ENCODE data around the gene NIT1.
A peak's percentile ranks its signal among the peaks of the same experiment; 100 is the strongest.

The NIT1 gene

DNA sequence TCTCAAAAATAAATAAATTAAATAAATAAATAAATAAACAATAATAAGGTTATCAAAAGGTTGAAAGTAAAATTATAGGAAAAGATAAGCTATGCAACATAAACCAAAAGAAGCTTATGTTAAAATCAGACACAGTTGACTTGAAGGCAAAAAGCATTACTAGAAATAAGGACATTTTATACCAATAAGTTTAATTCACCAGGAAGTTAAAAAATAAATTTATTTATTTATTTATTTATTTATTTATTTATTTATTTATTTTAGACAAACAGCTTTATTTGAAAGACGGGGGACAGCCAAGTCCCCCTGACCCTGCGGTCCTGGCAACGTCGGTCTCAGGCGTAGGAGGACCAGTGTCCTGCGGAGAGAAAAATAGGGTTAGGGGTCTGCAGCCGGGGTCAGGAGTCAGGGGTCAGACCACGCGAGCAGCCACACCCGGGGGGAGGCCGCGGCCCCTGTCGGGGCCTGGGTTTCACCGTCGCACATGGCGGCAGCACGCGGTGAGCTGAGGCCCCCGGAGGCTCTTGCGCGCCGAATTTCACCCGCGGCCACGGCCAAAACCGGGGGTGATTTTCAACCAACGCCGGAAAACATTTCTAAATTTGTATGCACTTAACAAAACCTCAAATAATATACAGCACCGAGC, 23.0 kb downstream of the NIT1 start (continued):
- TF ChIP-seq, protein P1, sequence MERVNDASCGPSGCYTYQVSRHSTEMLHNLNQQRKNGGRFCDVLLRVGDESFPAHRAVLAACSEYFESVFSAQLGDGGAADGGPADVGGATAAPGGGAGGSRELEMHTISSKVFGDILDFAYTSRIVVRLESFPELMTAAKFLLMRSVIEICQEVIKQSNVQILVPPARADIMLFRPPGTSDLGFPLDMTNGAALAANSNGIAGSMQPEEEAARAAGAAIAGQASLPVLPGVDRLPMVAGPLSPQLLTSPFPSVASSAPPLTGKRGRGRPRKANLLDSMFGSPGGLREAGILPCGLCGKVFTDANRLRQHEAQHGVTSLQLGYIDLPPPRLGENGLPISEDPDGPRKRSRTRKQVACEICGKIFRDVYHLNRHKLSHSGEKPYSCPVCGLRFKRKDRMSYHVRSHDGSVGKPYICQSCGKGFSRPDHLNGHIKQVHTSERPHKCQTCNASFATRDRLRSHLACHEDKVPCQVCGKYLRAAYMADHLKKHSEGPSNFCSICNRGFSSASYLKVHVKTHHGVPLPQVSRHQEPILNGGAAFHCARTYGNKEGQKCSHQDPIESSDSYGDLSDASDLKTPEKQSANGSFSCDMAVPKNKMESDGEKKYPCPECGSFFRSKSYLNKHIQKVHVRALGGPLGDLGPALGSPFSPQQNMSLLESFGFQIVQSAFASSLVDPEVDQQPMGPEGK (CRISPR knock-in tag; IDR thresholded peaks at IDR 0.05; ENCODE audit: borderline replicate concordance): no peak
- TF ChIP-seq ISL1 (CRISPR knock-in tag; IDR thresholded peaks at IDR 0.05) (no peak), ARNTL (CRISPR knock-in tag; IDR thresholded peaks at IDR 0.05; ENCODE audit: borderline replicate concordance, low read depth) (no peak), ZFP3 (CRISPR knock-in tag; IDR thresholded peaks at IDR 0.05) (no peak), PPARA (CRISPR knock-in tag; IDR thresholded peaks at IDR 0.05; ENCODE audit: borderline replicate concordance) (no peak), ZC3H10 (CRISPR knock-in tag; IDR thresholded peaks at IDR 0.05) (no peak), SNAI2 (CRISPR knock-in tag; IDR thresholded peaks at IDR 0.05) (no peak), OSR1 (CRISPR knock-in tag; IDR thresholded peaks at IDR 0.05) (no peak)

DNA sequence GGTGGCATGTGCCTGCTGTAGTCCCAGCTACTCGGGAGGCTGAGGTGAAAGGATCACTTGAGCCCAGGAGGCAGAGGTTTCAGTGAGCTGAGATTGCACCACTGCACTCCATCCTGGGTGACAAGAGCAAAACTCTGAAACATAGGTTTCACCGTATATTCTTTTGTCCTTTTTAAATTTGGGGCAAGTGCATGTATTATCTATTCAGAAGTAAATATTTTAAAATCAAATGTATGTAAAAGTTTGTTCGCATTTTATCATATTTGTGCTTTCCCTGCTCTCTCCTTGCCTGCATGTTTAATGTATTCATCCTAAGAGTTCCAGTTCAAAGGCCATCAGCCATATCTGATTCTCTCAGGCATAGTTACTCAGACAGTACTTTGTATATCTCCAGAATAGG, 27.9 kb downstream of the NIT1 start:
- TF ChIP-seq, protein P2, sequence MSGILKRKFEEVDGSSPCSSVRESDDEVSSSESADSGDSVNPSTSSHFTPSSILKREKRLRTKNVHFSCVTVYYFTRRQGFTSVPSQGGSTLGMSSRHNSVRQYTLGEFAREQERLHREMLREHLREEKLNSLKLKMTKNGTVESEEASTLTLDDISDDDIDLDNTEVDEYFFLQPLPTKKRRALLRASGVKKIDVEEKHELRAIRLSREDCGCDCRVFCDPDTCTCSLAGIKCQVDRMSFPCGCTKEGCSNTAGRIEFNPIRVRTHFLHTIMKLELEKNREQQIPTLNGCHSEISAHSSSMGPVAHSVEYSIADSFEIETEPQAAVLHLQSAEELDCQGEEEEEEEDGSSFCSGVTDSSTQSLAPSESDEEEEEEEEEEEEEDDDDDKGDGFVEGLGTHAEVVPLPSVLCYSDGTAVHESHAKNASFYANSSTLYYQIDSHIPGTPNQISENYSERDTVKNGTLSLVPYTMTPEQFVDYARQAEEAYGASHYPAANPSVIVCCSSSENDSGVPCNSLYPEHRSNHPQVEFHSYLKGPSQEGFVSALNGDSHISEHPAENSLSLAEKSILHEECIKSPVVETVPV (CRISPR knock-in tag; IDR thresholded peaks at IDR 0.05): no peak
- TF ChIP-seq ZNF565 (CRISPR knock-in tag; conservative IDR thresholded peaks at IDR 0.05; ENCODE audit: low read depth) (no peak), CSDC2 (CRISPR knock-in tag; IDR thresholded peaks at IDR 0.05) (no peak), SNAI2 (CRISPR knock-in tag; IDR thresholded peaks at IDR 0.05) (no peak), ZFP3 (CRISPR knock-in tag; IDR thresholded peaks at IDR 0.05) (no peak), ZNF70 (CRISPR knock-in tag; IDR thresholded peaks at IDR 0.05) (no peak), OSR1 (CRISPR knock-in tag; IDR thresholded peaks at IDR 0.05) (no peak), ZNF8 (CRISPR knock-in tag; IDR thresholded peaks at IDR 0.05) (no peak), BACH2 (CRISPR knock-in tag; IDR thresholded peaks at IDR 0.05; ENCODE audit: borderline replicate concordance) (no peak), RARB (CRISPR knock-in tag; IDR thresholded peaks at IDR 0.05) (no peak), ISL1 (CRISPR knock-in tag; IDR thresholded peaks at IDR 0.05) (no peak), GLIS3 (CRISPR knock-in tag; IDR thresholded peaks at IDR 0.05) (no peak), ESRRG (CRISPR knock-in tag; IDR thresholded peaks at IDR 0.05) (no peak), ZC3H10 (CRISPR knock-in tag; IDR thresholded peaks at IDR 0.05) (no peak), PPARA (CRISPR knock-in tag; IDR thresholded peaks at IDR 0.05; ENCODE audit: borderline replicate concordance) (no peak)
- TF ChIP-seq, protein P3, sequence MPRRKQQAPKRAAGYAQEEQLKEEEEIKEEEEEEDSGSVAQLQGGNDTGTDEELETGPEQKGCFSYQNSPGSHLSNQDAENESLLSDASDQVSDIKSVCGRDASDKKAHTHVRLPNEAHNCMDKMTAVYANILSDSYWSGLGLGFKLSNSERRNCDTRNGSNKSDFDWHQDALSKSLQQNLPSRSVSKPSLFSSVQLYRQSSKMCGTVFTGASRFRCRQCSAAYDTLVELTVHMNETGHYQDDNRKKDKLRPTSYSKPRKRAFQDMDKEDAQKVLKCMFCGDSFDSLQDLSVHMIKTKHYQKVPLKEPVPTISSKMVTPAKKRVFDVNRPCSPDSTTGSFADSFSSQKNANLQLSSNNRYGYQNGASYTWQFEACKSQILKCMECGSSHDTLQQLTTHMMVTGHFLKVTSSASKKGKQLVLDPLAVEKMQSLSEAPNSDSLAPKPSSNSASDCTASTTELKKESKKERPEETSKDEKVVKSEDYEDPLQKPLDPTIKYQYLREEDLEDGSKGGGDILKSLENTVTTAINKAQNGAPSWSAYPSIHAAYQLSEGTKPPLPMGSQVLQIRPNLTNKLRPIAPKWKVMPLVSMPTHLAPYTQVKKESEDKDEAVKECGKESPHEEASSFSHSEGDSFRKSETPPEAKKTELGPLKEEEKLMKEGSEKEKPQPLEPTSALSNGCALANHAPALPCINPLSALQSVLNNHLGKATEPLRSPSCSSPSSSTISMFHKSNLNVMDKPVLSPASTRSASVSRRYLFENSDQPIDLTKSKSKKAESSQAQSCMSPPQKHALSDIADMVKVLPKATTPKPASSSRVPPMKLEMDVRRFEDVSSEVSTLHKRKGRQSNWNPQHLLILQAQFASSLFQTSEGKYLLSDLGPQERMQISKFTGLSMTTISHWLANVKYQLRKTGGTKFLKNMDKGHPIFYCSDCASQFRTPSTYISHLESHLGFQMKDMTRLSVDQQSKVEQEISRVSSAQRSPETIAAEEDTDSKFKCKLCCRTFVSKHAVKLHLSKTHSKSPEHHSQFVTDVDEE (CRISPR knock-in tag; IDR thresholded peaks at IDR 0.05): no peak
- TF ChIP-seq, protein P1 (CRISPR knock-in tag; IDR thresholded peaks at IDR 0.05; ENCODE audit: borderline replicate concordance): no peak
- no peak for ATAC-seq

DNA sequence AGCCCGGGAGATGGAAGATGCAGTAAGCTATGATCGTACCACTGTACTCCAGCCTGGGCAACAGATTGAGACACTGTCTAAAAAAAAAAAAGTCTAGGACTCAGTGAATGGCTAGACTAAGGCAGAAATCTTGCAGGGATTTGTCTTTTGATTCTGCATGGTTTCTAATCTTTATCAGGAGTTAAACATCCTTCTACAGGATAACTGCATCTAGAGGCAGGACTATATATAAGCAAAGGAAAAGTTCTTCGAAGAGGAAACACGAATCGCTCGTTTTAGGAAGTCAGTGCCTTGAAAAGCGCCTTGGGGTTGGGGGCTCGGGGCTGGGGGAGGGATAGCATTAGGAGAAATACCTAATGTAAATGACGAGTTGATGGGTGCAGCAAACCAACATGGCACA, 35.3 kb downstream of the NIT1 start:
- ATAC-seq: peak; percentile 2
- TF ChIP-seq, protein P4, sequence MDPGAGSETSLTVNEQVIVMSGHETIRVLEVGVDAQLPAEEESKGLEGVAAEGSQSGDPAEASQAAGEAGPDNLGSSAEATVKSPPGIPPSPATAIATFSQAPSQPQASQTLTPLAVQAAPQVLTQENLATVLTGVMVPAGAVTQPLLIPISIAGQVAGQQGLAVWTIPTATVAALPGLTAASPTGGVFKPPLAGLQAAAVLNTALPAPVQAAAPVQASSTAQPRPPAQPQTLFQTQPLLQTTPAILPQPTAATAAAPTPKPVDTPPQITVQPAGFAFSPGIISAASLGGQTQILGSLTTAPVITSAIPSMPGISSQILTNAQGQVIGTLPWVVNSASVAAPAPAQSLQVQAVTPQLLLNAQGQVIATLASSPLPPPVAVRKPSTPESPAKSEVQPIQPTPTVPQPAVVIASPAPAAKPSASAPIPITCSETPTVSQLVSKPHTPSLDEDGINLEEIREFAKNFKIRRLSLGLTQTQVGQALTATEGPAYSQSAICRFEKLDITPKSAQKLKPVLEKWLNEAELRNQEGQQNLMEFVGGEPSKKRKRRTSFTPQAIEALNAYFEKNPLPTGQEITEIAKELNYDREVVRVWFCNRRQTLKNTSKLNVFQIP (CRISPR knock-in tag; IDR thresholded peaks at IDR 0.05; ENCODE audit: borderline replicate concordance, low read depth): no peak
- no peak for TF ChIP-seq OSR1 (CRISPR knock-in tag; IDR thresholded peaks at IDR 0.05)
- TF ChIP-seq RARB (CRISPR knock-in tag; IDR thresholded peaks at IDR 0.05): no peak
- TF ChIP-seq, protein P2 (CRISPR knock-in tag; IDR thresholded peaks at IDR 0.05): no peak
- no peak for TF ChIP-seq TOX (CRISPR knock-in tag; IDR thresholded peaks at IDR 0.05; ENCODE audit: borderline replicate concordance)
- no peak for TF ChIP-seq SNAI2 (CRISPR knock-in tag; IDR thresholded peaks at IDR 0.05)
- TF ChIP-seq GLIS3 (CRISPR knock-in tag; IDR thresholded peaks at IDR 0.05): no peak
- no peak for TF ChIP-seq ZNF8 (CRISPR knock-in tag; IDR thresholded peaks at IDR 0.05)
- TF ChIP-seq ARNTL (CRISPR knock-in tag; IDR thresholded peaks at IDR 0.05; ENCODE audit: borderline replicate concordance, low read depth): no peak
